ENCODE data around the gene PLCB4.
"Not testable (repeated sequence)": the region's sequence is repeated elsewhere in the genome, so short reads cannot be mapped to it uniquely, and the experiment has no call there.

The PLCB4 gene

GRCh38 chr20:9385345-9386310 is 316.7 kb downstream of the PLCB4 start:
- H3K27ac Mint-ChIP-seq; H3K4me3 Mint-ChIP-seq; H3K9me3 Mint-ChIP-seq; H3K36me3 Mint-ChIP-seq; DNase-seq (ENCODE audit: low spot score in 2 of 2); ATAC-seq; H3K4me1 Mint-ChIP-seq: not testable (repeated sequence)

DNA sequence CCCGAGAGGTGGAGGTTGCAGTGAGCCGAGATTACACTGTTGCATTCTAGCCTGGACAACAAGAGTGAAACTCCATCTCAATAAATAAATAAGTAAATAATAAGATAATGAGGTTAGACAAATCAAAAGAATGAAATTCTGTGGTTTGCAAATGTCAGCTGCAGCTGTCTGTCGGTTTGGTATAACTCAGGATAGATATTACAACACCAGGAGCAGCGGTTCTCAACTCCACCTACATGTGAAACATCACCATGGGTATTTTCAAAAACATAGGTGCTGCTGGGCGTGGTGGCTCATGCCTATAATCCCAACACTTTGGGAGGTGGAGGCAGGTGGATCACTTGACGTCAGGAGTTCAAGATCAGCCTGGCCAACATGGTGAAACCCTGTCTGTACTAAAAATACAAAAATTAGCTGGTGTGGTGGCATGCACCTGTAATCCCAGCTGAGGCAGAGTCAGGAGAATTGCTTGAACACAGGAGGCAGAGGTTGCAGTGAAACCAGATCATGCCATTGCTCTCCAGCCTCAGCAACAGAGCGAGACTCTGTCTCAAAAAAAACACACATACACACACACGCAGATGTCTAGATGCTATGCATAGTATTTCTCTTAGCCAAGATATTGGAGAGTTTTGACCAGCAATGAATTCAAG is 319.4 kb downstream of the PLCB4 start:
- no peaks in the 10 kb centered on the region for H3K4me1 Mint-ChIP-seq
- no peak overlapping the region for H3K4me3 Mint-ChIP-seq
- no peak for ATAC-seq
- no peak overlapping the region for H3K27ac Mint-ChIP-seq
- DNase-seq (ENCODE audit: low spot score in 2 of 2) = no peak
- peaks cover 3% of the 10 kb centered on the region for H3K9me3 Mint-ChIP-seq
- no peaks in the 10 kb centered on the region for H3K36me3 Mint-ChIP-seq

DNA sequence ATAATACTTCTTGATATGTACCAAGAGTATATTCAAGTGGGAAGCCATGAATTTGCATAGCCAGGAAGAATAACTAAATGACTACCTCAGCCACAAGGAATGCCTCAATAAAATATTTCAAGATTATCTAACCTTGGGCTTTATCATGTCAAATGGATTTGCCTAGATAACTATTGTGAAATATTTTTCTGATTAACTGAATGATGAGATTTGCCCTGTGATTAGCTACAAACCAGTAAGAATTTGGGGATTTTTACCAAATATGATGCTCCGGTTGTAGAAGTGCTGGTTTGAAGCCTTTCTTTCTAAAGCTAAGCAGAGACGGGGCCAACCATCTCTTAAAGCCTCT is 319.9 kb downstream of the PLCB4 start:
- Mint-ChIP-seq H3K27ac (no peak overlapping the region), H3K4me1 (no peaks in the 10 kb centered on the region), H3K4me3 (no peak overlapping the region), H3K36me3 (no peaks in the 10 kb centered on the region), H3K9me3 (peaks cover 3% of the 10 kb centered on the region)
- ATAC-seq (no peak), DNase-seq (ENCODE audit: low spot score in 2 of 2) (no peak)

DNA sequence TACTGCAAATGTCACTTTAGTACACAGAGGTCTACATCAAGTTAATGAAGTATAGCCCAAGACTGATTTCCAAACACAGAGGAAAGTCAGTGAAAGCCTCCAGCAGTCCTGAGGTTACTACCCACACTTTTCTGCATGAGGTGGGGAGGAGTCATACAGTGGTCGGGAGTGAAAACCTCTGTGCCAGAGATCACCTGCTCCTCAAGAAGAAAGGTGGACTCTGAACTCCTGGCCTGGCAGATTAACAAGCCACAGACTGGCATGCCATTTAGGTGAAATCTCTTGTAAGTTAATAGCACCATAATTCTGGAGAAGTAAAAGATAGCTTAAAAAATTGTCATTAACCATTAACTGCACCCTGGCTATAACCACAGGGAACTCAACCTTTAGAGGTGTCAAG is 320.5 kb downstream of the PLCB4 start:
- Mint-ChIP-seq H3K36me3 (no peaks in the 10 kb centered on the region), H3K4me1 (no peaks in the 10 kb centered on the region)

DNA sequence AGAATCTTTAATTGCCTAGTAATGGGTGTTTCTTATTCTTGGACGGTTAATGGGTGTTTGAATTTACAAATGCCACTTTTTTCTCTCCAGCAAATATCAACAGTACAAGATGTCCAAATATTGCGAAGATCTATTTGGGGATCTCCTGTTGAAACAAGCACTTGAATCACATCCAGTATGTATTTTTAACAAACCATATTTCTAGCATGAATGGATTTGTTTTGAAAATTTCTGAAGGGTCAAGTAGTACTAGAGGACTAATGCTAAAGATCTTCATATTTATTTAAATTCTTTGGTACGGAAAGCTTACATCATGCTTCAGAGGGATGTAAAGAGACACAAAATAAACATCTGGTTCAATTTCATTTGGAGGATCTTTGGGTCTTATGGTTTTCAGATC is 321.6 kb downstream of the PLCB4 start:
- Mint-ChIP-seq H3K9me3 (peaks cover 3% of the 10 kb centered on the region), H3K4me3 (no peak overlapping the region), H3K27ac (no peak overlapping the region), H3K4me1 (no peaks in the 10 kb centered on the region), H3K36me3 (no peaks in the 10 kb centered on the region)
- DNase-seq (ENCODE audit: low spot score in 2 of 2) (no peak), ATAC-seq (no peak)

More for the DNA sequence above, 320.5 kb downstream of the PLCB4 start:
- no peak overlapping the region for H3K4me3 Mint-ChIP-seq
- DNase-seq (ENCODE audit: low spot score in 2 of 2) = no peak
- ATAC-seq = no peak
- H3K27ac Mint-ChIP-seq = no peak overlapping the region
- H3K9me3 Mint-ChIP-seq = peaks cover 3% of the 10 kb centered on the region

DNA sequence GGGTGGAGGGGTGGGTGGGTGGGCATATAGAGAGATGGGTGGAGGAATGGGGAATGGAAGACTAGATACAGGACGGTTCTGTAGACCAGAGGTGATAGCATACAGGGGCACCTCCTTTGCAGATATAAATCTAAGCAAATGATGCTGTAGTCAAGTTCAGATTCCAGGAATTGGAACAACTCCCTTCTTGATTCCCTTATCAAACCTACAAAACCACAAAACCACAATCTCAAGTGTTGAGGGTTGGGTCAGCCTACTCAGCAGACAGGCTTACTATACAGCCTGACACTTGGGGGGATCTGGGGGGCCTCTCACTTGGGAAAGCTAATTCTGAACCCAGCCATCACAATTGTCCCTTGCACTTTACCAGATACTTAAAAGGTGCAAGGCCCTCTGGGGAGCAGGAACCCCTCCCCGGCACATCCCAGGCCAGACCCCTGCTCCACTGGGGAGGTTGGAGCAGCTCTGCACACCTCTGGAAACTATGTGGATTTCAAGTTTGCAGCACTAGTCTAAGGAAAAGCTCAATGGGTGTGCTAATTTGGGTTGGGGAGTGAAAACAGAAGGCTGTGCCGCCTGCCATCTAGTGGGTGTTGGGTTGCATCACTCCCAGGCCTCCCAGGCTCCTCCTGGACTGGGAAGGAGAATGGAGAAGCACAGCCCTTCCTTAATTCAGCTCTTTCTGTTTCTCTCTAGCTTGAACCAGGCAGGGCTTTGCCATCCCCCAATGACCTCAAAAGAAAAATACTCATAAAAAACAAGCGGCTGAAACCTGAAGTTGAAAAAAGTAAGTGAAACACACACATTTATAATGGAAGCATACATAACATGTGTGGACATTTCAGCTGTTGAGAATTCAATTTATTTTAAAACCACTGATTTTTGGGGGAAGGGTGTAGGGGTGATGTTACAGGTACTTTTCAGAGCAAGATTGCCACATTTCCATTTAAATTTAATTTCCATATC is 324.3 kb downstream of the PLCB4 start:
- no peak for ATAC-seq
- no peak overlapping the region for H3K27ac Mint-ChIP-seq
- H3K4me3 Mint-ChIP-seq = no peak overlapping the region
- H3K4me1 Mint-ChIP-seq = no peaks in the 10 kb centered on the region
- no peaks in the 10 kb centered on the region for H3K9me3 Mint-ChIP-seq
- no peak for DNase-seq (ENCODE audit: low spot score in 2 of 2)
- no peaks in the 10 kb centered on the region for H3K36me3 Mint-ChIP-seq

- H3K9me3 Mint-ChIP-seq = no peaks in the 10 kb centered on the region
- no peak overlapping the region for H3K27ac Mint-ChIP-seq
- no peak for DNase-seq (ENCODE audit: low spot score in 2 of 2)
- H3K36me3 Mint-ChIP-seq = no peaks in the 10 kb centered on the region
- no peak overlapping the region for H3K4me3 Mint-ChIP-seq
- H3K4me1 Mint-ChIP-seq = no peaks in the 10 kb centered on the region
- no peak for ATAC-seq
Observed at GRCh38 chr20:9395971-9396370, 327.1 kb downstream of the PLCB4 start.

DNA sequence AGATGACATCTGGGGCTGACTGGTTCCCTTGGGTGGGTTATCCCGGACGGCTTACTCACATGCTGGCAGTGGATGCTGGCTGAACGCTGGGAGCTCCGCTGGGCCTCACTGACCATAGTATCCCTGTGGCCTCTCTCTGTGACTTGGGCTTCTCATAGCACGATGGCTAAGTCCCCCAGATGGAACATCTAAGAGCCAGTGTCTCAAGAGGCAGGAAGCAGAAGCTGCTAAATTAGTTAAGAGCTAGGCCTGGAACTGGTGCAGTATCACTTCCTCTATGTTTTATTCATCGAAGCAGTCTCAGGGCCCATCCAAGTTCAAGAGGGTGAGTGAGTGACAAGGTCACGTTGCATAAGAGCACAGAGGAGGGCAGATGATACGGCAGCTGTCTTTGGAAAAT is 329.0 kb downstream of the PLCB4 start:
- Mint-ChIP-seq H3K27ac (no peak overlapping the region), H3K9me3 (no peaks in the 10 kb centered on the region), H3K4me1 (no peaks in the 10 kb centered on the region), H3K36me3 (no peaks in the 10 kb centered on the region), H3K4me3 (no peak overlapping the region)
- DNase-seq (ENCODE audit: low spot score in 2 of 2) (no peak), ATAC-seq (no peak)

DNA sequence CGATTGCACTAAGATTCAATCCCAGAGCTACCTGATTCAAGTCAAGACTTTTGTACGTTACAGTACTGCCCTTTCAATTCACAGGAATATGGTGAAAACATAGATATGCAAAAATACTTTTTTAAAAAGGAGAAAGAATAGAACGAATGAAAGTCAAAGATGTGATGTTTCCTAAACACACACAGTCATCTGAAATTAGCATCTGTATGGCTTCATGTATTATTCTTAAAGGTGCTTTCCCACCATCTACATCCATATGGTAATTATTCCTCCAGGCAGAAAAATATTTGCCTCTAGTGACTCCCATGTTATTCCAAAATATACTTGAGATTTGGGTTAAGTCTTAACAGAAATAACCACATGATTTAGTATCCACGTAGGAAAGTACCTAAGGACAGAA is 330.0 kb downstream of the PLCB4 start:
- H3K4me1 Mint-ChIP-seq = no peaks in the 10 kb centered on the region
- H3K27ac Mint-ChIP-seq = no peak overlapping the region
- H3K36me3 Mint-ChIP-seq = no peaks in the 10 kb centered on the region
- no peak for ATAC-seq
- DNase-seq (ENCODE audit: low spot score in 2 of 2) = no peak
- H3K4me3 Mint-ChIP-seq = no peak overlapping the region
- no peaks in the 10 kb centered on the region for H3K9me3 Mint-ChIP-seq

- Mint-ChIP-seq H3K27ac (no peak overlapping the region), H3K4me1 (no peaks in the 10 kb centered on the region), H3K9me3 (no peaks in the 10 kb centered on the region), H3K4me3 (no peak overlapping the region), H3K36me3 (no peaks in the 10 kb centered on the region)
- no peak for ATAC-seq
- no peak for DNase-seq (ENCODE audit: low spot score in 2 of 2)
Observed at GRCh38 chr20:9399322-9399721, 330.4 kb downstream of the PLCB4 start.

DNA sequence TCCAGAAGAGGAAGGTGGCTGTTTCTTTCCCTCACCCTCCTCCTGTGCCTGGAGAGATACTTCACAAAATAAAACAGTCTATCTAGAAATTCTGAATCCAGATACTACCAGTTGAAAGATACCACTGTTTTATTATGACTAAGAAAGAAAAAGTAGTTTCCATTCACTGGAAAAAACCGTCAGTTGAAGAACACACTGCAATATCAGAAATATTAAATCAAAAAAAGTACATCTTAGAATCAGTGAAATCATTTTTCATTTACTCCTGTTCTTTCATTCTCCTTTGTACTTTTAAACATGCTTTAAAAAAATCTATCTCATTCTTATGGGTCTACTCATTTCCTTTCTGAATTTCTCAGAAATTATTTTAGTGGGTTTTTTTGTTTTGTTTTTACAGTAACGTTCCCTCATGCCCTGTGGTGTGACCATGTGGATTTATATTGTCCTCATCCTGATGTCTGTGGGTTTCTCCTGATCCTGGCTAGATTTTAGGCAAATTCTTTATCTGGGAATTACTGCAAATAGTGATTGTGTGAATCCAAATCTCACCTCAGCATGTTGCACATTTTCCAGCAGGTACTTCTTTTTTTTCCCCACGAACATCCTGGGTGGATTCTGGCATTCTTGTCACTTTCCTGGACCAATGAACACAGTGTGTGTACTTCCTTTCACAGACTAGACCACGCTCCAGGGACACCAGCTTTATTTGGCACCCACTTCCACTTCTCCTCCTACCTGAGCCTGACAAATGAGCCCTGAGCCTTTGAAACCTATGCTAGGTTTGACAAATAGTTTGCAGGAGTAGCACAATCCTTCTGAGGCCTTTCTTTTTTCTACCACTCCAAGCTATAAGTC is 331.5 kb downstream of the PLCB4 start:
- Mint-ChIP-seq H3K4me1 (no peaks in the 10 kb centered on the region), H3K4me3 (no peak overlapping the region), H3K27ac (no peak overlapping the region), H3K36me3 (no peaks in the 10 kb centered on the region), H3K9me3 (no peaks in the 10 kb centered on the region)
- ATAC-seq (no peak), DNase-seq (ENCODE audit: low spot score in 2 of 2) (no peak)

DNA sequence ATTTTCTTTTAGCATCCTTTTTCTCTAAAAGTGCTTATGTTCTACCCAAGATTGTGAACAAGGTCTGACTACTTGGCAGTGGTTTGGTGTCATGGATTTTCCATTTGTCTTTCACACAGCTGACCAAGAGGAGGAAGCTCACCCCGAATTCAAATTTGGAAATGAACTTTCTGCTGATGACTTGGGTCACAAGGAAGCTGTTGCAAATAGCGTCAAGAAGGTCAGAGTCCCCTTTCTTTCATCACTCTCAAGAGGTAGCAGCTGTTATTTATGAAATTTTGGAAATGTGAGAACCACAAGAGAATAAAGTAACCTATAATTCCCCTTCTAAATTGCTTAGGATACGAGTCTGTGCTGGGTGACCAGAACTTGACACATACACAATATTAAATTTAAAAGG is 332.5 kb downstream of the PLCB4 start:
- Mint-ChIP-seq H3K4me1 (no peaks in the 10 kb centered on the region), H3K4me3 (no peak overlapping the region), H3K9me3 (no peaks in the 10 kb centered on the region), H3K27ac (no peak overlapping the region), H3K36me3 (no peaks in the 10 kb centered on the region)
- DNase-seq (ENCODE audit: low spot score in 2 of 2) = no peak
- ATAC-seq = no peak

DNA sequence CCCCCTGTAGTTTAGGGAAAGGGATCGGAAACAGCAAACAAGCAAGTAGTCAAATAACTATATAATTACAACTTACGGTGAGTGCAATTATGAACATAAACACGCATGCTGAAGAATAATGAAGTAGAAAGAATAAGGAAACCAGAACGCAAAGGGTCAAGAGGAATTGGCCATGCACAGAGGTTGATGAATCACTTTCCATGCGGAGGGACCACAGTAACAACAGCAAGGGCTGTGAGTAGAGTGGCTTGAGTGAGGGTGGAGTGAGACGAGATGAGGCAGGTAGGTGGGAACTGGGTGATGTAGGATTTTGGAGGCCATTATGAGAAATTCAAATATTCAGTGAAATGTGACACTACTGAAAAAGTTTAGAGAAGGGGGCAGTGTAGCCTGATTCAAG is 333.3 kb downstream of the PLCB4 start:
- H3K4me1 Mint-ChIP-seq = no peaks in the 10 kb centered on the region
- ATAC-seq = no peak
- no peak overlapping the region for H3K27ac Mint-ChIP-seq

GRCh38 chr20:9402546-9402945 is 333.7 kb downstream of the PLCB4 start:
- ATAC-seq = no peak
- no peak overlapping the region for H3K27ac Mint-ChIP-seq
- H3K4me3 Mint-ChIP-seq = no peak overlapping the region
- no peaks in the 10 kb centered on the region for H3K36me3 Mint-ChIP-seq
- H3K9me3 Mint-ChIP-seq = no peaks in the 10 kb centered on the region
- H3K4me1 Mint-ChIP-seq = no peaks in the 10 kb centered on the region
- no peak for DNase-seq (ENCODE audit: low spot score in 2 of 2)

More for the DNA sequence above, 333.3 kb downstream of the PLCB4 start:
- DNase-seq (ENCODE audit: low spot score in 2 of 2) = no peak
- no peak overlapping the region for H3K4me3 Mint-ChIP-seq
- no peaks in the 10 kb centered on the region for H3K9me3 Mint-ChIP-seq
- H3K36me3 Mint-ChIP-seq = no peaks in the 10 kb centered on the region
